Endothelial cell of umbilical vein (primary cell): ENCODE measurements around the gene SLC5A6.

ENCODE experiments used
- EZH2 ChIP-seq: IDR thresholded peaks from 2 replicates; pipeline ENCODE4 v1.6.1; 2012; ENCODE audit warnings: borderline replicate concordance, low read depth, mild to moderate bottlenecking, moderate library complexity, low read length, inconsistent platforms; ENCODE audit not compliant: severe bottlenecking
- TF ChIP-seq, protein P1 (sequence below), 2 donors: IDR thresholded peaks; 1 replicate in 1 of 2; 2 replicates in 1 of 2; pipeline ENCODE4 v1.5.1; 2011; ENCODE audit warnings: low read length in 2 of 2, mild to moderate bottlenecking in 2 of 2, moderate library complexity in 2 of 2, control low read depth in 1 of 2, inconsistent platforms in 1 of 2, low read depth in 1 of 2; ENCODE audit not compliant: insufficient read depth in 1 of 2; ENCODE audit errors: extremely low read depth in 1 of 2

DNA sequence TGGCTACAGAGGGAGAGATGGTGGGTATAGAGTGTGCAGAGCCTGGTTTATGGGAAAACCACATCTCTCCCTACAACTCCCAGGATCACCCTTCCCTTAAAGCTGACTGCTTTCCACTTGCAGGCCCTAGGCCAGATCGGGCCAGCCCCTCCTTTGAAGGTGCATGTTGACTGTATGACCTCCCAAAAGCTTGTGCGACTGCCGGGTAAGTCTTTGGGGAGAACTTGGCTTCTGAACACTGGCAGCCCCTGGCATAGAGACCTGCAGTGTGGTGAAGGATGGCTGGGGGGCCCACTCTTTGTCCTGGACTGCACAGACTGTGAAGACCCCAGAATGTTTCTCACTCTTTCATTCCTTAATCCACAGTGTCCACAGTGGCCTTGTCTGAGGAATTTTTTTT, 24.6 kb upstream of the SLC5A6 start:
- TF ChIP-seq, protein P1, sequence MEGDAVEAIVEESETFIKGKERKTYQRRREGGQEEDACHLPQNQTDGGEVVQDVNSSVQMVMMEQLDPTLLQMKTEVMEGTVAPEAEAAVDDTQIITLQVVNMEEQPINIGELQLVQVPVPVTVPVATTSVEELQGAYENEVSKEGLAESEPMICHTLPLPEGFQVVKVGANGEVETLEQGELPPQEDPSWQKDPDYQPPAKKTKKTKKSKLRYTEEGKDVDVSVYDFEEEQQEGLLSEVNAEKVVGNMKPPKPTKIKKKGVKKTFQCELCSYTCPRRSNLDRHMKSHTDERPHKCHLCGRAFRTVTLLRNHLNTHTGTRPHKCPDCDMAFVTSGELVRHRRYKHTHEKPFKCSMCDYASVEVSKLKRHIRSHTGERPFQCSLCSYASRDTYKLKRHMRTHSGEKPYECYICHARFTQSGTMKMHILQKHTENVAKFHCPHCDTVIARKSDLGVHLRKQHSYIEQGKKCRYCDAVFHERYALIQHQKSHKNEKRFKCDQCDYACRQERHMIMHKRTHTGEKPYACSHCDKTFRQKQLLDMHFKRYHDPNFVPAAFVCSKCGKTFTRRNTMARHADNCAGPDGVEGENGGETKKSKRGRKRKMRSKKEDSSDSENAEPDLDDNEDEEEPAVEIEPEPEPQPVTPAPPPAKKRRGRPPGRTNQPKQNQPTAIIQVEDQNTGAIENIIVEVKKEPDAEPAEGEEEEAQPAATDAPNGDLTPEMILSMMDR (IDR thresholded peaks at IDR 0.05; ENCODE audit: extremely low read depth in 1 of 2, insufficient read depth in 1 of 2, low read depth in 1 of 2, low read length in 2 of 2), result no peak
- TF ChIP-seq EZH2, result no peak
